Sciatic nerve (tissue), 2 donors: ENCODE data around the gene SIRT7. TPM values are rescaled to one million over a fixed set of nuclear protein-coding genes. Genes with fewer than 3 reads are reported as not detected.
"Not testable (repeated sequence)": the region's sequence is repeated elsewhere in the genome, so short reads cannot be mapped to it uniquely, and the experiment has no call there.

Source experiments
- ATAC-seq: fragments of 200-7000 bp; cut with Tn5 transposase; one replicate; pipeline ENCODE4 v1.9.1; 2020; ENCODE audit warnings: mild to moderate bottlenecking, moderate library complexity
- DNase-seq: peaks from one replicate; pipeline ENCODE4 v3.0.0-alpha.2; 2020; ENCODE audit warnings: low spot score
- intact Hi-C: fragments of 100-400 bp; cut with DNase I; formaldehyde crosslinking; loops from one replicate; pipeline ENCODE4 v1.14.2; 2022
- total RNA-seq: library from RNA; stranded (reverse); fragmentation: NEBNext Ultra II Directional; extraction: Animal tissue kit (Norgen Biotek cat#: 25700); gene quantifications from one replicate; pipeline ENCODE4 v1.2.1, GENCODE V29; 2021
- donor health status: DM: no; HTN: no; CAD: no.
- donor health status: DM: no; HTN: no; CAD: no.

Gene SIRT7
- total RNA-seq, 1 donor from 2014 or later = 17.7 TPM

DNA sequence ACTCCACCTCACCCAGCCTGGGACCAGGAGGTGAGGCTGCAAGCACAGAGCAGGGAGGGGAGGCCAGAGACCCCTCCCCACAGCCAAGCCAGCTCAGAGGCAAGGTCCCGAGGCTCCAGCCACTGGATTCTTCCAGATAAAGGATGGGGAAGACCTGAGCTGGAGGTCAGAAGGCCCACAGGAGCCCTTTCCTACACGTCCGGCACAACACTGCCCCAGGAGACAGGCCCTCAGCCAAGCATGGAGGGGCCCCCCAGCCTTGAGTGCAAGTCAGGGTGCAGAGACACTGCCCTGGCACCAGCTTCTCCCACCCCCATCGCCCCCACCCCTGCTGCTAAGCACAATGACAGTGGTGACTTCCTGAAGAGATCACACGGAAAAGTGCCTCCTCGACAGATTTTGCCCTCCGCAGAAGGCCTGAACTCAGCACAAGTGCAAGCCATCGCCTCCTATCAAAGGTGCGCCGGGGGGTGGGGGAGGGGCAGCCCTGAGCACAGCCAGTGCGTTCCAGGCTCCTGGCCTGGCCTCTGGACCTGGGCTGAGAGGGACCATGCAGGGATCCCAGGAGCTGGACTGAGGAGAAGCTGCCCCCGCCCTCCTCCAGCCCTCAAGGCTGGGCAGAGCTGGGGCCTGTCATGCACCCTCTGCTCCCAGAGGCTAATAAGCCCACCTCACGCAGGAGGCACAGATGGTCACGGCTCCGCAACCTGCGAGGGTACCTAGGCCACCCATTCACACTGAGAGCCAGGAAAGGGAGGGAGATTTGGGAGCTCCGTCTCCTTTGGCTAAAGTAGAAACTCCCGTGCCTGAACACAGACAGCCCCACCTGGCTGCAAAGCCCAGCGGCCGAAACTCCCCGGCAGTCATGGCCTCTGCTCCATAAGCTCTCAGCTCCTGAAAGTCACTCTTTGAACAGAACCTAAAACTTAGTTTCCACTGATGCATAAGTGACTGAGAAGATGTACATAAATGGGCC is 6.9 kb upstream of the SIRT7 start:
- intact Hi-C loops = no loop called here
- ATAC-seq = no peak
- no peak for DNase-seq

- ATAC-seq = peak; percentile 48
- DNase-seq = peak; percentile 85
- intact Hi-C loops = no loop called here
Observed at GRCh38 chr17:81923302-81924260, 5.6 kb upstream of the SIRT7 start.

DNA sequence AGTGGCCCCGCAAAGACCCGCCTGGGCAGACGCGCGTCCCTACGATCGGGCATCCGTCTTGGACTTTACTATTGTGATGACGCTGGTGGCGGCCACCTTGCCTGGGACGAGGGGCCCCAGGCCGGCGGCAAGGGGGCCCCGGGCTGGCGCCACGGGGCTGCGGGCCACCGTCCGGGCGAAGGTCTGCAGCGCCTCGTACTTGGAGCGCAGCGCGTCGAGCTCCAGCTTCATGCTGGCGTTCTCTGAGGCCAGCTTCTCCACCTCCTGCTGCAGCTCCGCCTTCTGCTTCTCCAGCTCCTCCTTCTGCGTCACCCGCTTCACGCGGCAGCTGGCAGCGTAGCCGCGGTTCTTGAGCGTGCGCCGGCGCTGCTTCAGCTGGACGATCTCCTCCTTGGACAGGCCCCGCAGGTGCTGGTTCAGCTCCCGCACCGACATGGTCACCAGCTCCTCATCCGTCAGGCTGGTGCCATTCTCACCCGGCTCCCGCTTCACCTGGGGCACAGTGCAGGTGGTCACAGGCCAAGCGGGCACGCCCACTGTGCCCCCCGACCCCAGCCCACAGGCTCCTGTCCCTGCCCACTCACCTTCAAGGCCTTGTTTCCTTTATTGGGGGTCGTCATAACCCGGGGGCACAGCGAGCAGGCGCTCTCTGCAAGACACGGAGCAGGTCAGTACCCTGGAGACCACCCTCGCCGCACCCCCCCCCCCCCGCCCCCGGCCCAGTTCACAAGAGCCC is 4.8 kb upstream of the SIRT7 start:
- no peak for ATAC-seq
- intact Hi-C loops = no loop called here
- DNase-seq = no peak

DNA sequence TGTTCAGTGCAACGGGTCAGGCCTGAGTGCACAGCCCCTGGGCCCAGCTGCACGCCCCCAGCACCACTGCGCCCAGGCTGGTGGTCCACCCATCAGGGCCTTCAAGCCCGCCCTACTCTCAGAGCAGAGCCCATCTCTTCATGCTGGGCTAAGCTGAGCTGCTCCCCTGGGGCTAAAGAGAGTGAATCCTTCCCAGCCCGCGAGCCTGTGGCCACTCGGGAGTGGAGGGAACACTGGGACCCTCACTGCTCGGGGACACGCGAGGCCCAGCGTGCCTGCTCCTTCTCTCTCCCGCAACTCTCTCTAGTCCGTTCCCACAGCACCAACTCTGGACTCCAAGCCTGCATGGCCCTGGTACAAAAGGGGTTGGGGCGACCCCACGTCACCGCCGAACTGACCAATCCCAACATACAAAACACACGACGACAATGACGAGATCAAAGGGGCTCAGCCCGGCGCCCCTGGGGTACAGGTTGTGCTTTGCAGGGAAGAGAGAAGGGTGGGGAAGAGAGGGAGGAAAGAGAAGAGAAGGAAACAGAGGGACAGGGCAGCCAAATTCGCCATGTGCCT is 4.1 kb upstream of the SIRT7 start:
- no peak for ATAC-seq
- intact Hi-C loops = no loop called here
- no peak for DNase-seq

- ATAC-seq = no peak
- DNase-seq = no peak
- intact Hi-C loops = no loop called here
Observed at GRCh38 chr17:81921537-81921862, 3.5 kb upstream of the SIRT7 start.

DNA sequence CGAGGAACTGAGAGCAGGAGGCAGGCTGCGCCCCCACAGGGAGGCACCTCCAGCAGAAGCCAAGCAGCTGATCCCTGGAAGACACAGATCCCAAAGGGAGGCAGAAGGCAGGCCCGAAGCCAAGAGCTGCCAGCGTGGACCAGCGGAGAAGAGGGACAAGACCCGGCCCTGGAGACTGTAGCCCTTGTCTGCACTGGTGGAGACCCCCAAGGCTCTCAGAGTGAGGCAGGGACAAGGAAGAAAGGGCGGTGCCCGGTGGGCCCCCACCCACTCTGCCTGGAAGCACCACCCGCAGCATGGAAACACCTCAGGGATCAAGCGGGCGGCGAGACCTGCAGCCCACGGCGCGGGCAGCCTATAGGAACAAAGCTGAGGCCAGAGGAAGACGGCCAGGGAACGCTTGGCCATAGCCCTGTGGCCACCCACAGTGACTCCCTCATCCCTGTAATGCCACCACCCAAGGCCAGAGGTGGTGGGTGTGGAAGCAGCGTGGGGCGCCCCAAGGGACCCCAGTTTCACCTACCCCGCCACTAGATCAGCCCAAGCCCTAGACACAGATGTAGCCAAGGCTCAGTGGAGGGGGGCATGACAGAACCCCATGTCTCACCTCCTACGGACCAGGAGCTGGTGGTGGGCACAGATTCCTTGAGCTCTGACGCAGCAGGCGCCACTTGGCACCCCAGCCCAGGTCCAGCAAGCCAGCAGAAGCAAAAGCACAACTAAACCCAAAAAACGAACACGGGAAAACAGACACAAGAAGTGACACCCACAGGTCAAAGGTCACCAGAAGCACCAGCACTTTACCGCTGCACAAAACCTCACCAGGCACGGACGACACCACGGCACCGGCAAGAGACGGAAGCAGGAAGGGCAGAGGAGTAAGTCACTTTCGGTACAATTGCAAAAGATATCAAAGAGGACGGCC is 2.9 kb upstream of the SIRT7 start:
- ATAC-seq (no peak), DNase-seq (no peak)
- intact Hi-C loops = no loop called here

DNA sequence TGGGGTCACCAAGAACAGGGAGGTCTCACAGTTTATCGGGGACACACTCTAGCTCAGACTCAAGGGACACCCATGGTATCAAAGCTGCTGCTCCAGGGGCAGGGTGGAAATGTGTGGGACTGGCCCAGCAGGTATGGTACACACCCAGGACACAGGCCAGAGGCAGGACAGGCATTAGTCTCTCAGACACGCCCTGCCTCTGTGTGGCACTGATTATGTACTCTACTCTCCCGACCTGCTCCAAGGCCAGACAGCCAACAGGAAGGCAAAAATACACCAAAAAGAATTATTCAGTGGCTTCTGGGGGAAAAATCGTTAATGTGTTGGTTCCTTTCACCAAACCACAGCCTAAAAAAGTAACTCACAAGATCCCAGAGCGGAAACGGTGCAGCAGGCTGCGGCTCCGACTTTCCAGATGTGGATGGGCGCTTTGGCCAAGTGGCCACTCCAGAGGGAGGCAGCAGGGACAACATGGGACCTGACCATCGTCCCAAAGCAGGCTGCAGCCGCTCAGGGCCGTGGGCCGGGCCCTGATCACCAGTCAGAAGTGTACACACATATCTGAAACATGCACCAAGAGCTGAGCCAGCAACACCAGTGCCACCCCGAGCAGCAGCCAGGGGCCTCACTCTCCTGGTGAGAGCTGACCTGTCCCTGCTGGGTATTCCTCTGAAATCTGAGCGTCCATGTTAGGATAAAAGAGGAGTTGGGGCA is 1.0 kb upstream of the SIRT7 start:
- DNase-seq (no peak), ATAC-seq (peak; percentile 1)
- intact Hi-C loops = no loop called here

DNA sequence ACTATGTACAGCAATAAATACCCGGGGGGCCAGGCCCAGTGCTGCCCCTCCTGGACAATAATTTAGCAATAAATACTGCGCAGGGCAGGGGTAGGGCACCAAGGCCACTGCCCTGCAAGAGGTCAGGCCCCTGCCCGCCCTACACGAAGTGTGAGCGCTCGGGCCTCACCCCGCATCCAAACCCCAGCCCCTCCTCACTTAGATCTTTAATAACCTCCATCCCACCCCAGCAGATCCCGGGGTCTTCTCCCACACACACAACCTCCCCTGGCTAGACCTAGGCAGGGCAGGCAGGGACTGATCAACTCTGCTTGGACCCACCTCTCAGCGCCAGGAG is 325 bp upstream of the SIRT7 start:
- DNase-seq, intact Hi-C loops: not testable (repeated sequence)
- peak; percentile 25 for ATAC-seq

- DNase-seq (no peak), ATAC-seq (no peak)
- intact Hi-C loops = no loop called here
Observed at GRCh38 chr17:81916234-81917001, 1.6 kb downstream of the SIRT7 start.

DNA sequence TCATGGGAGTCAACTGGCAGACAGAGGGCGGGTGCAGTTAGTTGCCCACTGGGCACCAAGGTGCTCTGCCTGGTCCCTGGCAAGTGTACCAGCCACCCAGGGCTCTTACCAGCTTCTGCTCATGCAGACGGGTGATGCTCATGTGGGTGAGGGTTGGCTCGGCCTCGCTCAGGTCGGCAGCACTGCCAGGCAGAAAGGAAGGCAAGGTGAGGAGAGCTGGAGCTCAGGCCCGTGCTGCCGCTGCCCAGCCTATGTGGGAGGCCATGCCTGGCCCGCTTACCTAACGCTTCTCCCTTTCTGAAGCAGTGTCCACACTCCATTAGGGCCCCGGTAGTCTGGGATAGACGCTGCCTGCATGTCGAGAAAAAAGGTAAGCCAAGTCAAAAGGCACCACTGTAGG is 2.6 kb downstream of the SIRT7 start:
- no peak for DNase-seq
- ATAC-seq = no peak
- intact Hi-C loops = no loop called here

GRCh38 chr17:81914103-81914850 is 3.7 kb downstream of the SIRT7 start:
- intact Hi-C loops = no loop called here
- ATAC-seq = no peak
- DNase-seq = no peak

- intact Hi-C loops = no loop called here
- DNase-seq (no peak), ATAC-seq (no peak)
Observed at GRCh38 chr17:81913394-81914102, 4.4 kb downstream of the SIRT7 start.

DNA sequence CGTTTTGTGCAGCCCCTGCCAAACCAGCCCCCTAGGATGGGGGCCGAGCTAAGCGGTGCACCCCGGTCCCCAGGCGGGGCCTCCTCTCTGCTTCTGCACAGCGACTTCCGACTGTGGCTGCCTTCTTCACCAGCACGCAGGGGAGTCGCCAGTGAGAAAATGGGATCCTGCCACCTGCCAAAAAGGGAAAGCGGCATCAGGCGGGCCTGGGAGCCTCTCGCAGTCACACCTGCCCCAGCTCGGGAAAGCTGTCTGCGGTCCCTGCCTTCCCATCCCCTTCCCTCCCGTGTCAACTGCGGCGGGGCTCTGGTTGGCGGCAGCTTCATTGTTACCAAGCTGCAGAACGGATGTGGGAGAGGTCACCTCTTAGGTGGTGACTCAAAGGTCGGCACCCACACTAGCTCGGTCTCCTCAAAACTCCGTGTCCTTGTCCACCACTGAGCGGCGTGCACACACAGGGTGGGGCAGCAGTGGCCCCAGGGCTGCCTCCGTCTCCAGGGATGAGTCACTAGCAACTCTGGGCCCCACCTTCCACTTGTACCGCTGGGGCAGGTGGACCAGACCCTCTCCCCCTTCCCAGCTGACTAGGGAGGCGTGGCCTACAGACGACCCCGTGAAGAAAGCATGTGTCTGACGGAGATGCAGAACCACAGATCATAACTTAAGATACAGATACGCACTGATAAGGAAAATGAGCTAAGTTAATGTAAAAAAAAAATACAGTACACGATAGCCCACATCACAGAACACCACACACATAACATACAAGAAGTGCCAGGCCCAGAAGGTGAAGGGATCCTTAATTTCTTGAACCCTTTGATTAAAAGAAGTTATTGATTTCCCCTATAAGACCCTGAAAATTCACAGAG is 5.3 kb downstream of the SIRT7 start:
- DNase-seq (no peak), ATAC-seq (no peak)
- intact Hi-C loops = no loop called here

DNA sequence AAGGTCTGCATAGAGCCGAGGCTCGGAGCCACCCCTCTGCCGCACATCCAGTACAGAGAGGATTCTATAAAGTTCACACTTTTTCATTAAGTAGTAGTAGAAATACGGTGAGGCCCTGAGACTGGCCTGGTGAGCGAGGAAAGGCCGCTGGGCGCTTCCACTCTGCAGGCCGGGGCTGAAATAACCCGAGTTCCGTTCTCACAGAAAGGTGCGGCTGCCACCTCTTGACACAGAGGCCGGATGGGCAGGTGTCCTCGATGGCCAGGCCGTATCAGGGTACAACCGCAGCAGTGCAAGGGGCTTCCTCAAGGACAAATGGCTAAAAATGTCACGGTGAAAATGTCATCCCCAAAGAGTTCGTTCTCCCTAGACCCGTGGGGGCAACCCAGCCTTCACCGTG is 6.0 kb downstream of the SIRT7 start:
- DNase-seq (no peak), ATAC-seq (no peak)
- intact Hi-C loops = no loop called here
